ENCODE measurements around the gene TCEA2. TPM values are rescaled to one million over a fixed set of nuclear protein-coding genes. Genes with fewer than 3 reads are reported as not detected.
A peak's percentile ranks its signal among the peaks of the same experiment; 100 is the strongest.

TCEA2 gene
- total and polyA plus RNA-seq, 5 experiments from 2014 or later, result 22.5 to 42.7 (median 33.0) TPM

- Mint-ChIP-seq H3K9me3 (peaks cover 0 to 11% (median 0%) of the 10 kb centered on the region in 9 donors), H3K27ac (no peak overlapping the region), H3K27me3 (peaks cover 0 to under 1% (median 0%) of the 10 kb centered on the region in 5 donors), H3K36me3 (peaks cover 0 to 5% (median 3%) of the 10 kb centered on the region in 3 donors), H3K4me1 (peaks cover 5 to 17% (median 11%) of the 10 kb centered on the region in 4 donors), H3K4me3 (no peak overlapping the region)
- ATAC-seq (no peak), DNase-seq (no peak)
- POLR2A ChIA-PET, result no interaction called here
Observed at GRCh38 chr20:64095927-64096326, 32.9 kb downstream of the TCEA2 start.

GRCh38 chr20:64096535-64096934 is 33.5 kb downstream of the TCEA2 start:
- H3K36me3 Mint-ChIP-seq, result peaks cover 0 to 5% (median 3%) of the 10 kb centered on the region in 3 donors
- peak overlapping the region in 1 of 10 donors; percentile 1 for H3K27ac Mint-ChIP-seq
- ATAC-seq (no peak), DNase-seq (no peak)
- POLR2A ChIA-PET, result no interaction called here
- no peak overlapping the region for H3K4me3 Mint-ChIP-seq
- peaks cover 0 to 6% (median 5%) of the 10 kb centered on the region in 5 donors for H3K27me3 Mint-ChIP-seq
- H3K9me3 Mint-ChIP-seq, result peaks cover 0 to 11% (median 0%) of the 10 kb centered on the region in 9 donors
- H3K4me1 Mint-ChIP-seq, result peaks cover 11 to 24% (median 17%) of the 10 kb centered on the region in 4 donors

GRCh38 chr20:64098471-64099013 is 35.5 kb downstream of the TCEA2 start:
- H3K27ac Mint-ChIP-seq, result no peak overlapping the region
- H3K4me3 Mint-ChIP-seq, result no peak overlapping the region
- POLR2A ChIA-PET, result interaction anchor here (2.1 kb wide), 1 partner anchor 19 kb away, joined by 6 read pairs; the partner anchor contains the start of genes OPRL1 and RGS19
- peaks cover 0 to 11% (median 0%) of the 10 kb centered on the region in 9 donors for H3K9me3 Mint-ChIP-seq
- peaks cover 0 to 20% (median 7%) of the 10 kb centered on the region in 5 donors for H3K27me3 Mint-ChIP-seq
- peaks cover 0 to 5% (median 3%) of the 10 kb centered on the region in 3 donors for H3K36me3 Mint-ChIP-seq
- H3K4me1 Mint-ChIP-seq, result peaks cover 13 to 33% (median 21%) of the 10 kb centered on the region in 4 donors
- ATAC-seq (no peak), DNase-seq (no peak)

GRCh38 chr20:64099086-64099786 is 36.2 kb downstream of the TCEA2 start:
- no peak for ATAC-seq
- peaks cover 0 to 26% (median 7%) of the 10 kb centered on the region in 5 donors for H3K27me3 Mint-ChIP-seq

DNA sequence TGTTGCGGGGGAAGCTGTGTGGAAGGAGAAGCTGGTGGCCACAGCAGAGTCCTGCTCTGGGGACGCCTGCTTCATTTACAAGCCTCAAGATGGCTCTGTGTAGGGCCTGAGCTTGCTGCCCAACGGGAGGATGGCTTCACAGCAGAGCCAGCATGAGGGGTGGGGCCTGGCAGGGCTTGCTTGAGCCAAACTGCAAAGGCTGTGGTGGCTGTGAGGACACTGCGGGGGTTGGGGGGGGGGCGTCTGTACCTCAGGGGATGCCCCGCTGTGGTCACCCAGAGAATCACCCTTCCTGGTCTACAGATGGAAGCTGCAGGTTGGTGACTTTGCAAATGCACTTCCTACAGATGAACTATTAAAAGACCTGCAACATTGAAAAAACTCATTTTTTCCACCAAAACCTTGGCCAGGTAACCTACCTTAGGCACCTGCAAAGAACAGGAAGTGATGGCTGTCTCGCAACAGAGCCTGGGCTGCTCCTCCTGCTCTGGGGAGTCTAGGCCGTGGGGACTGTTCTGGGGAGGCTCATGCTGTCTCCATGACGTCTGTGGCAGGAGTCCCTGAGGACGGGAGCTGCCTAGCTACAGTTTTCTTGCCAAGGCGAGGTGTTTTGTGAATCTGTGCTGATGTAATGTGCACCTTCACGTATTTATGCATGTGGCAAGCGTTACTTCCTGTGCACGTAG is 37.0 kb downstream of the TCEA2 start:
- Mint-ChIP-seq H3K27me3 (peaks cover 0 to 26% (median 7%) of the 10 kb centered on the region in 5 donors), H3K36me3 (peaks cover 0 to 5% (median 3%) of the 10 kb centered on the region in 3 donors), H3K4me1 (peaks cover 13 to 37% (median 21%) of the 10 kb centered on the region in 4 donors), H3K27ac (peak overlapping the region in 8 of 10 donors; percentile 36 to 88 (median 65)), H3K4me3 (peak overlapping the region in 5 of 10 donors; percentile 21 to 75 (median 31)), H3K9me3 (peaks cover 0 to 11% (median 0%) of the 10 kb centered on the region in 9 donors)
- peak in 7 of 10 donors; percentile 41 to 77 (median 67) for DNase-seq
- POLR2A ChIA-PET, result interaction anchor here (0.6 to 2.1 kb wide), 4 partner anchors 16 to 132 kb away, joined by 3 to 6 read pairs (median 4); partner anchors contain the start of genes LKAAEAR1, OPRL1 and RGS19
- peak; percentile 78 to 91 for ATAC-seq

More at GRCh38 chr20:64099086-64099786, 36.2 kb downstream of the TCEA2 start:
- POLR2A ChIA-PET, result interaction anchor here (1.0 to 2.1 kb wide), 3 partner anchors 16 to 131 kb away, joined by 3 to 6 read pairs (median 6); partner anchors contain the start of genes LKAAEAR1, OPRL1 and RGS19
- no peak overlapping the region for H3K4me3 Mint-ChIP-seq
- peaks cover 0 to 11% (median 0%) of the 10 kb centered on the region in 9 donors for H3K9me3 Mint-ChIP-seq
- peaks cover 13 to 37% (median 21%) of the 10 kb centered on the region in 4 donors for H3K4me1 Mint-ChIP-seq
- DNase-seq, result no peak
- H3K36me3 Mint-ChIP-seq, result peaks cover 0 to 5% (median 3%) of the 10 kb centered on the region in 3 donors
- H3K27ac Mint-ChIP-seq, result peak overlapping the region in 1 of 10 donors; percentile 80

DNA sequence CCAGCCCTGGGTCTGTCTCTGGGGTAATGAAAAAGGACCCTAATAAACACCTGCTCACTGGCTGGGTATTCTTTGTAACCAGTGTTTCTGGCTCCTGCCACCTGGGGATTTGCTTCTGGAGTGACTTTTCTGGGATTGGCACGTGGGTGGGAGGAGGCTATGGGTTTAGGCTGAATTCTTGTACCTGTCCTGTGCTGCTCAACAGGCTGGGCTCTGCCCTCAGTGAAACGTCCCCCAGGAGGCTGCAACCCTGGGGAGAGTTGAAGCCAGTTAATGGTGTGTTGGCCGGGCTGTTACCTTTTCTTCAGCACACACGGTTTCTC is 37.5 kb downstream of the TCEA2 start:
- no peak for DNase-seq
- ATAC-seq, result peak in 1 of 2 donors; percentile 16
- H3K4me3 Mint-ChIP-seq, result peak overlapping the region in 4 of 10 donors; percentile 21 to 75 (median 28)
- H3K27ac Mint-ChIP-seq, result peak overlapping the region in 7 of 10 donors; percentile 36 to 88 (median 74)
- peaks cover 13 to 37% (median 21%) of the 10 kb centered on the region in 4 donors for H3K4me1 Mint-ChIP-seq
- H3K36me3 Mint-ChIP-seq, result peaks cover 0 to 5% (median 3%) of the 10 kb centered on the region in 3 donors
- peaks cover 0 to 26% (median 7%) of the 10 kb centered on the region in 5 donors for H3K27me3 Mint-ChIP-seq
- H3K9me3 Mint-ChIP-seq, result peaks cover 0 to 11% (median 0%) of the 10 kb centered on the region in 9 donors
- POLR2A ChIA-PET, result interaction anchor here (0.6 to 2.1 kb wide), 2 partner anchors 21 to 123 kb away, joined by 3 to 6 read pairs; partner anchors contain the start of genes OPRL1 and RGS19

DNA sequence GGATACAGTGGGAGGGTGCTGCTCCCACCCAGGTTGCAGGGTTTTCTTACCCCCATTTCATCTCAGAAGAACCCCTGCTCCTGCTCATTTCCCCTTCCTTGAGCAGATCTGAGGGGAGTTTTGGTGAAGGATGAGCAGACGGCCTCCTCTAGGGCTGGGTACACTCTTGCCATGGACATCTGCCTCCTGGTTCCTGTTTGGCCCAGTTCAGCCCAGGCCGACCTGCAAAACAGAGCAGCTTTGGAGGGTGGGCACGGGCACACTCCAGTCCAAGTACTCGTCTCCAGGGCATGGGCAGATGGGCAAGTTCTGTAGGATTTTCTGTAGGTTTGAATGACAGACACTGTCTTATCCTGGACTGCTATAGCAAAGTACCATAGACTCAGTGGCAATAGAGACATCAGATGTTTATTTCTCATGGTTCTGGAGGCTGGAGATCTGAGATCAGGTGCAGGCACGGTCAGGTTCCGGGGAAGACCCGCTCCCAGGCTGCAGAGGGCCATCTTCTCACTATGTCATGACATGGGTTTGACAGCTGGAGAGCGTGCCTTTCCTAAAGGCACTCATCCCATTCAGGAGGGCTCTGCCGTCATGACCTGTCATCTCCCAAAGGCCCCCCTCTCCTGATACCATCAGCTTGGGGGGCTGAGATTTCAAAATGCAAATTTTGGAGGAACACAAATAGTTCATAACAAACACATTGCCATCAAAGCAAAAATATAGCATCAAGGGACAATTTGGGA is 38.1 kb downstream of the TCEA2 start:
- Mint-ChIP-seq H3K9me3 (peaks cover 0 to 11% (median 0%) of the 10 kb centered on the region in 9 donors), H3K27me3 (peaks cover 0 to 26% (median 7%) of the 10 kb centered on the region in 5 donors), H3K36me3 (peaks cover 0 to 5% (median 3%) of the 10 kb centered on the region in 3 donors), H3K4me1 (peaks cover 13 to 39% (median 21%) of the 10 kb centered on the region in 4 donors), H3K27ac (peak overlapping the region in 8 of 10 donors; percentile 24 to 80 (median 51)), H3K4me3 (peak overlapping the region in 9 of 10 donors; percentile 57 to 80 (median 71))
- ATAC-seq (no peak), DNase-seq (peak in 1 of 10 donors; percentile 2)
- POLR2A ChIA-PET, result interaction anchor here (0.6 to 2.1 kb wide), 2 partner anchors 22 to 123 kb away, joined by 3 to 6 read pairs; partner anchors contain the start of genes OPRL1 and RGS19

GRCh38 chr20:64101731-64102621 is 39.0 kb downstream of the TCEA2 start:
- DNase-seq (peak; percentile 49 to 81 (median 71)), ATAC-seq (peak; percentile 42 to 79)
- Mint-ChIP-seq H3K4me3 (peak overlapping the region in 9 of 10 donors; percentile 57 to 80 (median 71)), H3K36me3 (peaks cover 0 to 1% (median 0%) of the 10 kb centered on the region in 3 donors), H3K4me1 (peaks cover 12 to 44% (median 22%) of the 10 kb centered on the region in 4 donors), H3K27ac (peak overlapping the region in 3 of 10 donors; percentile 40 to 80 (median 57)), H3K27me3 (peaks cover 0 to 26% (median 7%) of the 10 kb centered on the region in 5 donors), H3K9me3 (peaks cover 0 to 4% (median 0%) of the 10 kb centered on the region in 9 donors)
- POLR2A ChIA-PET, result no interaction called here

GRCh38 chr20:64102647-64103354 is 39.8 kb downstream of the TCEA2 start:
- peaks cover 16 to 51% (median 29%) of the 10 kb centered on the region in 4 donors for H3K4me1 Mint-ChIP-seq
- peak overlapping the region in 2 of 10 donors; percentile 59 to 78 for H3K27ac Mint-ChIP-seq
- POLR2A ChIA-PET, result no interaction called here
- no peaks in the 10 kb centered on the region for H3K36me3 Mint-ChIP-seq
- no peaks in the 10 kb centered on the region for H3K9me3 Mint-ChIP-seq
- peak in 3 of 10 donors; percentile 21 to 64 (median 21) for DNase-seq
- no peak for ATAC-seq
- peak overlapping the region; percentile 48 to 82 (median 68) for H3K4me3 Mint-ChIP-seq
- H3K27me3 Mint-ChIP-seq, result peaks cover 0 to 26% (median 7%) of the 10 kb centered on the region in 5 donors

All from naive thymus-derived CD8-positive, alpha-beta T cell (primary cell).